GM04503 (cell line): ENCODE measurements around the gene ACE.
A peak's percentile ranks its signal among the peaks of the same experiment; 100 is the strongest.

Experiments used
- DNase-seq: peaks from one replicate; pipeline ENCODE4 v3.0.0-alpha.2; 2012; ENCODE audit warnings: low read depth

Gene ACE

DNA sequence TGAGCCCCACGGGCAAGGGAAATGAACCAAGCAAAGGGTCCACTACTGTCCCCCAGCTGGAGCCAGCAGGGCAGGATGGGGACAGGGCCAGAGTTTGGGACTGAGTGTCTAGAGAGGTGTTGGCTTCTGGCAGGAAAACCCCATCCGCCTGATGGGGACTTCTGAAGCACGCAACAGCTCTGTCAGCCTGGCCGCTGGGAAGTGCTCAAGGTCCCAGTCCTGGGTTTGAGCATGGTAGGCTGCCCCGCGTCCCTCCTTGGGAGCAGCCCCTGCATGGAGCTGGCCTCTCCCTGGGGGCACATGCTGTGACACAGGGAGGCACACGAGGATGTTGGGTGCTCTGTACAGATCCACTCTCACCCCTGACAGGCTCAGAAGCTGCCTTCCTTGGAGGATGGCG lies 14.6 kb downstream of the ACE start:
- DNase-seq, result no peak

DNA sequence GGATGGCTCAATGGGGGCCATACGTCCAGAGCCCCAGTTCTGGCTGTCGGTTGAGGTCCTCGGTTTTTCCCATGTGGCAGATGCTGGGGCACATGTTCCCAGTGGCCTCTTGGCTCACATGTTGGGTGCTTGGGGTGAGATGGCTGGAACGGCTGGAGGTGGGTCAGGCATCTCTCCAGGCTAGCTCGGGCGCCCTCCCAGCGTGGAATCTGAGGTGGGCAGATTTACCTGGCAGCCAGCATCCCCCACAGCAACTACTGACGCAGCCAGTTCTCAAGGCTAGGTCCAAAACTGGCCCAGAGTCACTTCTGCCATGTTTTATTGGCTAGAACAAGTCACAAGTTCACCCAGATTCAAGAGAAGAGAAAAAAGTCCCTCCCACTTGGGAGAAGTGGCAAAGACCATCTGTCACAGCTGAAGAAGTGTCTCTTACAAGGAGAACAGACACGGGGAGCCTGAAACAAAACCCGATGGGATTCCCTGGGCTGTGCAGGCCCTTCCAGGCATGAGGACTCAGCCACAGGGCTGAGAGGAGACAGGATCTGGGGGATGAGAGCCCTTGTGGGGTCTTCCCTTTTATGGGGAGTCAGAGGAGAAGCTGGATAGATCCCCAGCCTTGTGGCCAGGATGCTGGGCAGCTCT lies 15.2 kb downstream of the ACE start:
- no peak for DNase-seq

DNA sequence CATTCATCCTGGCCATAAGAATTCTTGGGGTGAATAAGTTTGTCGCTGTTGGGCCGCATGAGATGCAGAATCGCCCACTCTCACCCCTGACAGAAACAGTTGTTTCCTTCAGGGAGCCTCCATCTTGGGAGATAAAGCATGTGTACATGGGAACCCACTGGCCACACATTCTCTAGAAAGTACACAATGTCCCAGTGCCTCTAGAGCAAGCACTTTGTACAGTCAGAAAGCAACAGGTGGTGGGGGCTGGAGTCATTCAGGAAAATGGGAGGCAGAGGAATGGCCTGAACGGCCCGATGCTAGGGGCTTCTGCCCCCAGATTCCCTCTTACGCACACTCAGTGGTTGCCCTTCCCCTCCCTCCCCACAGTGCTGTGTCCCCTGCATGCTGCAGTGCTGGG lies 16.1 kb downstream of the ACE start:
- no peak for DNase-seq

GRCh38 chr17:63493411-63493810 lies 16.6 kb downstream of the ACE start:
- no peak for DNase-seq

GRCh38 chr17:63494300-63494928 lies 17.6 kb downstream of the ACE start:
- no peak for DNase-seq

GRCh38 chr17:63495491-63495890 lies 18.6 kb downstream of the ACE start:
- DNase-seq, result no peak

DNA sequence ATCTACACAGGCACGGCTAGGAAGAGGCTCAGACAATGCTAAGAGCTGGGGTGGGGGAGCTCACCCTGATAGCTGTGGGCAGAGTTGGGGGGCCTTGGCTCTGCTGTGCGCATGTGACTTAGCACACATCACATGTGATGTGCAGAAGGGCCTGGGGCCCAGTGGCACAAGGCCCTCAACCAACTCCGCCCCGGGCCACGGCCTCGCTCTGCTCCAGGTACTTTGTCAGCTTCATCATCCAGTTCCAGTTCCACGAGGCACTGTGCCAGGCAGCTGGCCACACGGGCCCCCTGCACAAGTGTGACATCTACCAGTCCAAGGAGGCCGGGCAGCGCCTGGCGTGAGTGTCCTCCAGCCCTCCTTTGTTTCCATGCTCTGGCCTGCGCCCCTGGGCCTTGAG lies 19.3 kb downstream of the ACE start:
- no peak for DNase-seq

DNA sequence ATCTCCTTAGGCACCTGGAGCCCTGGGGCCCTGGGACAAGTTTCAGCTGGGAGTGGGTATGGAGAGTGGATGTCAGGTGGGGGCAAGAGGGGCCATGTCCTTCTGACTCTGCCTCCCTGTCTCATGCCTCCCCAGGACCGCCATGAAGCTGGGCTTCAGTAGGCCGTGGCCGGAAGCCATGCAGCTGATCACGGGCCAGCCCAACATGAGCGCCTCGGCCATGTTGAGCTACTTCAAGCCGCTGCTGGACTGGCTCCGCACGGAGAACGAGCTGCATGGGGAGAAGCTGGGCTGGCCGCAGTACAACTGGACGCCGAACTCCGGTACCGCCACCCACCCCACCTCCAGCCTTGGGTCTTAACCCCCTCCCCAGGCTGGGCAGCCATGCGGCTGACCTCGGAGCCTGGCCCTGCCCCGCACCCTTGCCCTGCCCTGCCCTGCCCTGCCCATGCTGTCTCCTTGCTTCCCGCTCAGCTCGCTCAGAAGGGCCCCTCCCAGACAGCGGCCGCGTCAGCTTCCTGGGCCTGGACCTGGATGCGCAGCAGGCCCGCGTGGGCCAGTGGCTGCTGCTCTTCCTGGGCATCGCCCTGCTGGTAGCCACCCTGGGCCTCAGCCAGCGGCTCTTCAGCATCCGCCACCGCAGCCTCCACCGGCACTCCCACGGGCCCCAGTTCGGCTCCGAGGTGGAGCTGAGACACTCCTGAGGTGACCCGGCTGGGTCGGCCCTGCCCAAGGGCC lies 20.0 kb downstream of the ACE start:
- DNase-seq, result no peak

GRCh38 chr17:63497708-63498483 lies 21.0 kb downstream of the ACE start:
- DNase-seq, result no peak

GRCh38 chr17:63498626-63499195 lies 21.9 kb downstream of the ACE start:
- peak; percentile 70 for DNase-seq

GRCh38 chr17:63500543-63501390 lies 23.9 kb downstream of the ACE start:
- DNase-seq, result no peak

- no peak for DNase-seq
These were observed 26.5 kb downstream of the ACE start for GRCh38 chr17:63503341-63503705.

- no peak for DNase-seq
These were observed 27.4 kb downstream of the ACE start for GRCh38 chr17:63504261-63504660.

GRCh38 chr17:63505341-63505740 lies 28.5 kb downstream of the ACE start:
- no peak for DNase-seq

GRCh38 chr17:63506627-63507026 lies 29.8 kb downstream of the ACE start:
- DNase-seq, result no peak

DNA sequence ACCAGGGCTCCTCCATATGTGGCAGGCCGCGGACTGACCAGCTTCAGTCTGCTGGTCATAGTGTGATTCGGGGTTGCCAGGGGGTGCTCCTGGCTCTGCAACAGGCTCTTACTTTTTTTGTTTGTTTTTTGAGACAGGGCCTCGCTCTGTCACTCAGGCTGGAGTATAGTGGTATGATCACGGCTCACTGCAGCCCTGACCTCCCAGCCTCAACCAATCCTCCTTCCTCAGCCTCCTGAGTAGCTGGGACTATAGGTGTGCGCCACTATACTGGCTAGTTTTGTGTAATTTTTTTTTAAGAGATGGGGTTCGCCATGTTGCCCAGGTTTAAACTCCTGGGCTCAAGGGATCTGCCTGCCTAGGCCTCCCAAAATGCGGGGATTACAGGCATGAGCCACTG lies 34.5 kb downstream of the ACE start:
- DNase-seq, result no peak

- no peak for DNase-seq
These were observed 35.5 kb downstream of the ACE start for GRCh38 chr17:63512388-63512787.

GRCh38 chr17:63512896-63513644 lies 36.2 kb downstream of the ACE start:
- DNase-seq, result no peak

DNA sequence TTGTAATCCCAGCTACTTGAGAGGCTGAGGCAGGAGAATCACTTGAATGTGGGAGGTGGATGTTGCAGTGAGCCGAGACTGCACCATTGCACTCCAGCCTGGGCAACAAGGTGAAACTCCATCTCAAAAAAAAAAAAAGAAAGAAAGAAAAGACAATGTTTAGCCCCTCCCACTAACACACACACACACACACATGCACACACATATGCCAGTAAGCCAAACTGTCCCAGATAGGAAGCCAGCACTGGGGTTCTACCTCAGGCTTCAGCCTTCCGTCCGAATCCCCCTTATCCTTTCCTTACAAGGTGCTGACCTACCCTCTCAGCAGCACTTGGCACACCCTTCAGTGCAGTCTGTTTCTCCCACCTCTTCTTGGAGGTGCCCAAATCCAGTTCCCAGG lies 37.6 kb downstream of the ACE start:
- DNase-seq, result no peak

- no peak for DNase-seq
These were observed 38.1 kb downstream of the ACE start for GRCh38 chr17:63514974-63515373.

GRCh38 chr17:63515426-63515825 lies 38.6 kb downstream of the ACE start:
- no peak for DNase-seq
